Activated CD4-positive, alpha-beta memory T cell treated with anti-CD3 and anti-CD28 coated beads, Interleukin-2, amount 10 ng/mL, durations not matched to agents 7 days and 5 days (primary cell): ENCODE data around the gene OSBPL5. TPM values are rescaled to one million over a fixed set of nuclear protein-coding genes. Genes with fewer than 3 reads are reported as not detected.

Experiments used
- CTCF ChIA-PET: fragments of 350-600 bp; sonication (Branson Sonifier 250); formaldehyde crosslinking; loops from one replicate; lab custom pipeline; 2021; ENCODE audit warnings: antibody characterized with exemption, inconsistent platforms; lab: Charles Lee
- POLR2A ChIA-PET: fragments of 350-600 bp; sonication (Branson Sonifier 250); formaldehyde crosslinking; loops from one replicate; lab custom pipeline; 2021; ENCODE audit warnings: antibody characterized with exemption; lab: Charles Lee
- DNase-seq: peaks from one replicate; pipeline ENCODE4 v3.0.0-alpha.2; 2020
- H3K27ac Mint-ChIP-seq: one replicate; pipeline ENCODE4 v1.8.0; 2021; ENCODE audit warnings: mild to moderate bottlenecking, mixed read lengths
- H3K27me3 Mint-ChIP-seq: one replicate; pipeline ENCODE4 v1.8.0; 2021; ENCODE audit warnings: mixed read lengths
- H3K36me3 Mint-ChIP-seq: one replicate; pipeline ENCODE4 v1.8.0; 2021; ENCODE audit warnings: low read depth, mixed read lengths
- H3K4me1 Mint-ChIP-seq: one replicate; pipeline ENCODE4 v1.8.0; 2021; ENCODE audit warnings: mixed read lengths
- H3K4me3 Mint-ChIP-seq: one replicate; pipeline ENCODE4 v1.8.0; 2021; ENCODE audit warnings: mild to moderate bottlenecking, mixed read lengths
- H3K9me3 Mint-ChIP-seq: one replicate; pipeline ENCODE4 v1.8.0; 2021; ENCODE audit warnings: mixed read lengths
- total RNA-seq, 2 experiments: library from RNA; stranded (reverse); gene quantifications; one replicate each; pipeline ENCODE4 v1.2.3, GENCODE V29; 2021

Gene OSBPL5, protein sequence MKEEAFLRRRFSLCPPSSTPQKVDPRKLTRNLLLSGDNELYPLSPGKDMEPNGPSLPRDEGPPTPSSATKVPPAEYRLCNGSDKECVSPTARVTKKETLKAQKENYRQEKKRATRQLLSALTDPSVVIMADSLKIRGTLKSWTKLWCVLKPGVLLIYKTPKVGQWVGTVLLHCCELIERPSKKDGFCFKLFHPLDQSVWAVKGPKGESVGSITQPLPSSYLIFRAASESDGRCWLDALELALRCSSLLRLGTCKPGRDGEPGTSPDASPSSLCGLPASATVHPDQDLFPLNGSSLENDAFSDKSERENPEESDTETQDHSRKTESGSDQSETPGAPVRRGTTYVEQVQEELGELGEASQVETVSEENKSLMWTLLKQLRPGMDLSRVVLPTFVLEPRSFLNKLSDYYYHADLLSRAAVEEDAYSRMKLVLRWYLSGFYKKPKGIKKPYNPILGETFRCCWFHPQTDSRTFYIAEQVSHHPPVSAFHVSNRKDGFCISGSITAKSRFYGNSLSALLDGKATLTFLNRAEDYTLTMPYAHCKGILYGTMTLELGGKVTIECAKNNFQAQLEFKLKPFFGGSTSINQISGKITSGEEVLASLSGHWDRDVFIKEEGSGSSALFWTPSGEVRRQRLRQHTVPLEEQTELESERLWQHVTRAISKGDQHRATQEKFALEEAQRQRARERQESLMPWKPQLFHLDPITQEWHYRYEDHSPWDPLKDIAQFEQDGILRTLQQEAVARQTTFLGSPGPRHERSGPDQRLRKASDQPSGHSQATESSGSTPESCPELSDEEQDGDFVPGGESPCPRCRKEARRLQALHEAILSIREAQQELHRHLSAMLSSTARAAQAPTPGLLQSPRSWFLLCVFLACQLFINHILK
- 1 to 10 TPM; 1.6 to 1.7 TPM for total RNA-seq

DNA sequence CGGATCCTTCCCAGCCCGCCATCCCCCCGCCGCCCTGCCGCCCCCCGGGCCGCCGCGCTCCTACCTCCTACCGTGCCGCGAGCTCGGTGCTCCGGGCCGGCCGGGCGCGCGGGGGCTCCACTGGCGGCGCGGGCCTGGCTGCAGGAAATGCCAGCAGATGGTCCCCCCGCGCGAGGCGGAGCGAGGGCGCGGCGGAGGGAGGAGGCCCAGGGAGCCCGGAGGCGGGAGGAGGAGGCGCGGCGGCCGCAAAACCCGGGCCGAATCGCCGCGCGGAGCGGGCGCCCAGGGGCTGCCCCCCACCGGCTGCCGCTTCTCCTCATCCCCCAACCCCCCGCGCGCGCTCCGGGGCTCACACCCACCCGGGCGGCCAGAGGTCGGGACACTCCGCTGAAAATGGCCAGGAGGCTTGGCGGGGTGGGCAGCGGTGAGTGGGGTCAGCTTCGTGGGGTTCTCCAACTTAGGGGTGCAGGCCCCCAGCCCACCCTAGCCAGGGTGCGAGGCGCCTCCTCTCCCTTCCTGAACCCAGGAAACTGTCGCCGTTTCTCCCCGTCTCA, at the start of gene OSBPL5:
Gene OSBPL5, minus strand, starts transcription at position 159 of the 554 bp plus-strand sequence. CDS start 36,162 bp downstream, outside the sequence.
- H3K4me1 Mint-ChIP-seq = peaks cover 11% of the 10 kb centered on the region
- H3K27me3 Mint-ChIP-seq = peaks cover 53% of the 10 kb centered on the region
- no peaks in the 10 kb centered on the region for H3K36me3 Mint-ChIP-seq
- peak within 1 kb of the TSS; percentile 35 for H3K4me3 Mint-ChIP-seq
- ChIA-PET CTCF (no interaction called here), POLR2A (no interaction called here)
- H3K27ac Mint-ChIP-seq = no peak within 1 kb of the TSS
- H3K9me3 Mint-ChIP-seq = no peaks in the 10 kb centered on the region
- DNase-seq = peak; percentile 46

GRCh38 chr11:3214420-3214699, 49.2 kb upstream of the OSBPL5 start:
- Mint-ChIP-seq H3K4me3 (no peak overlapping the region), H3K27ac (no peak overlapping the region), H3K36me3 (no peaks in the 10 kb centered on the region), H3K4me1 (peaks cover 5% of the 10 kb centered on the region), H3K27me3 (peaks cover 10% of the 10 kb centered on the region), H3K9me3 (no peaks in the 10 kb centered on the region)
- ChIA-PET POLR2A (no interaction called here), CTCF (no interaction called here)
- no peak for DNase-seq

DNA sequence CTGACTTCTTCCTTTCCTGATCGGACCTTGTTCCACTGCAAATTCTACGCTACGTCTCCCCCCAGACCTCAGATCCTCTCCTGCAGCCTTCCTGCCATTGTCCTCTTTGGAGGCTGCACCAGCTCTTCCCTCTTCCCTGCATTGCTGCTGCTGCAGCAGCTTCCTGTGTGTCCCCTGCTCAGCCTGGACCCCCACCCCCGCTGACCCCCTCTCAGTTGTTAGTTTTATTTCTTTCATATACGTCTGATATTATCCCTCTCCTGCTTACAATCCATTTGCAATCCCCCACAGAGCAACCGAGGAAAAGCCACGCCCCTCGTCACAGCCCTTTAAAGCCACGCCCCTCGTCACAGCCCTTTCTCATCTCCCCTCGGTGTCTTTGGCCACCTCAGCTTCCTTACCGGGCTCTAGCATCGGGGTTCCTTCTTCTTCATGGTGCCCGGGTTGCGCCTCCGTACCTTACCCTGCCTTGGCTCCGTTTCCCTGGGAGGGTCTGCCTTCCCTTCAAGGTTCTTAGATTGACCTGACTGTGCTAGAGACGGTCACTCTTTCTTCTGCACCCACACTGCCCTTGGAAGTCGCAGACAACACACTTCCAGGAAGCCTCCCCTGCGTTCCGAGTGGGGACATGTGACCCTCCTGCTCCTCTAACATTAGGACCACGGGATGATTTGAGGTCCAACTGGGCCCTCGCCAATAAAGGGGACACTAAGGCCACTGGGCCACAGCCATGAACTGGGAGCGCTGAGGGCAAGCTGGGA, 48.7 kb upstream of the OSBPL5 start:
- no peak for DNase-seq
- CTCF ChIA-PET = no interaction called here
- Mint-ChIP-seq H3K36me3 (no peaks in the 10 kb centered on the region), H3K9me3 (no peaks in the 10 kb centered on the region), H3K27ac (no peak overlapping the region), H3K4me1 (peaks cover 5% of the 10 kb centered on the region), H3K27me3 (peaks cover 10% of the 10 kb centered on the region), H3K4me3 (no peak overlapping the region)
- POLR2A ChIA-PET = no interaction called here

GRCh38 chr11:3208272-3208671, 43.2 kb upstream of the OSBPL5 start:
- ChIA-PET POLR2A (no interaction called here), CTCF (no interaction called here)
- H3K27ac Mint-ChIP-seq = no peak overlapping the region
- H3K36me3 Mint-ChIP-seq = no peaks in the 10 kb centered on the region
- H3K27me3 Mint-ChIP-seq = peaks cover 11% of the 10 kb centered on the region
- no peaks in the 10 kb centered on the region for H3K9me3 Mint-ChIP-seq
- no peak overlapping the region for H3K4me3 Mint-ChIP-seq
- H3K4me1 Mint-ChIP-seq = no peaks in the 10 kb centered on the region
- DNase-seq = no peak

GRCh38 chr11:3207526-3208189, 42.5 kb upstream of the OSBPL5 start:
- Mint-ChIP-seq H3K4me3 (no peak overlapping the region), H3K36me3 (no peaks in the 10 kb centered on the region), H3K27ac (no peak overlapping the region), H3K27me3 (peaks cover 12% of the 10 kb centered on the region), H3K4me1 (no peaks in the 10 kb centered on the region), H3K9me3 (no peaks in the 10 kb centered on the region)
- DNase-seq = no peak
- ChIA-PET CTCF (no interaction called here), POLR2A (no interaction called here)

DNA sequence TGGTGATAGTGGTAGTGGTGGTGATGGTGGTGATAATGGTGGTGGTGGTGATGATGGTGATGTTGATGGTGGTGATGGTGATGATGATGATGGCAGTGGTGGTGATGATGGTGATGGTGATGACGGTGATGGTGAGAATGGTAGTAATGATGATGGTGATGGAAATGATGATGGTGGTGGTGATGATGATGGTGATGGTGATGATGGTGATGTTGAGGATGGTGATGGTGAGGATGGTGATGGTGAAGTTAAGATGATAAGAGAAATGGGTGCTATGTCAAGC, 41.8 kb upstream of the OSBPL5 start:
- ChIA-PET CTCF (no interaction called here), POLR2A (no interaction called here)
- Mint-ChIP-seq H3K36me3 (no peaks in the 10 kb centered on the region), H3K27ac (no peak overlapping the region), H3K4me3 (no peak overlapping the region), H3K4me1 (no peaks in the 10 kb centered on the region), H3K27me3 (peaks cover 12% of the 10 kb centered on the region), H3K9me3 (no peaks in the 10 kb centered on the region)
- DNase-seq = no peak

DNA sequence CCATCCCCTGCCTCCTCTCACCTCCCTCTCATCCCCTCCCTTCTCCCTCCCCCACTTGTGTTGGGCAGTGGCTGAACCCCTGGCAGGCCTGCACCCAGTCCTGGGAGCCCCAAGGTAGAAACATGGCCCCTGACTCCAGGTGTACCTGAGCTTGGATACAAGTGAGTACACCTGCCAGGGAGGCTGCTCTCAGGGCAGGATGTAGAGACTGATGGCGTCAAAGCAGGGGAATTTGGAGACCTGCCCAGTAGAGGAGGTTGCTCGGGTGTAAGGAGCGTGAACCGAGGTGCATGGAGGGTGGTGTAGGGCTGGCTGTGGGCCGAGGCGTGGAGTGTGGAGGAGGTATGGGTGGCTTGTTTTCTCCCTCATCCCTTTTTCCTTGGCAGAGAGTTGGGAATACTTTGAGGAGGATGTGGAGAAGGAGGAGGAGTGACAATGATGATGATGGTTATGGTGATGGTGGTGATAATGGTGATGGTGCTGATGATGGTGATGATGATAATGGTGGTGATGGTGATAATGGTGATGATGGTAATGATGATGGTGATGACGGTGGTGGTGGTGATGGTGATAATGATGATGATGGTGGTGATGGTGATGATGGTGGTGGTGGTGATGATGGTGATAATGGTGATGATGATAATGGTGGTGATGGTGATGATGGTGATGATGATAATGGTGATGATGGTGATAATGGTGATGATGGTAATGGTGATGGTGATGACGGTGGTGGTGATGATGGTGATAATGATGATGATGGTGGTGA, 41.2 kb upstream of the OSBPL5 start:
- no peak overlapping the region for H3K27ac Mint-ChIP-seq
- H3K4me3 Mint-ChIP-seq = no peak overlapping the region
- POLR2A ChIA-PET = no interaction called here
- H3K9me3 Mint-ChIP-seq = no peaks in the 10 kb centered on the region
- H3K27me3 Mint-ChIP-seq = peaks cover 7% of the 10 kb centered on the region
- DNase-seq = no peak
- CTCF ChIA-PET = no interaction called here
- H3K4me1 Mint-ChIP-seq = no peaks in the 10 kb centered on the region
- H3K36me3 Mint-ChIP-seq = no peaks in the 10 kb centered on the region

GRCh38 chr11:3205261-3206155, 40.4 kb upstream of the OSBPL5 start:
- Mint-ChIP-seq H3K4me3 (no peak overlapping the region), H3K27ac (no peak overlapping the region), H3K27me3 (peaks cover 6% of the 10 kb centered on the region), H3K4me1 (no peaks in the 10 kb centered on the region), H3K9me3 (no peaks in the 10 kb centered on the region), H3K36me3 (no peaks in the 10 kb centered on the region)
- DNase-seq = no peak
- ChIA-PET CTCF (no interaction called here), POLR2A (no interaction called here)

GRCh38 chr11:3204141-3205015, 39.3 kb upstream of the OSBPL5 start:
- H3K36me3 Mint-ChIP-seq = no peaks in the 10 kb centered on the region
- ChIA-PET CTCF (no interaction called here), POLR2A (no interaction called here)

DNA sequence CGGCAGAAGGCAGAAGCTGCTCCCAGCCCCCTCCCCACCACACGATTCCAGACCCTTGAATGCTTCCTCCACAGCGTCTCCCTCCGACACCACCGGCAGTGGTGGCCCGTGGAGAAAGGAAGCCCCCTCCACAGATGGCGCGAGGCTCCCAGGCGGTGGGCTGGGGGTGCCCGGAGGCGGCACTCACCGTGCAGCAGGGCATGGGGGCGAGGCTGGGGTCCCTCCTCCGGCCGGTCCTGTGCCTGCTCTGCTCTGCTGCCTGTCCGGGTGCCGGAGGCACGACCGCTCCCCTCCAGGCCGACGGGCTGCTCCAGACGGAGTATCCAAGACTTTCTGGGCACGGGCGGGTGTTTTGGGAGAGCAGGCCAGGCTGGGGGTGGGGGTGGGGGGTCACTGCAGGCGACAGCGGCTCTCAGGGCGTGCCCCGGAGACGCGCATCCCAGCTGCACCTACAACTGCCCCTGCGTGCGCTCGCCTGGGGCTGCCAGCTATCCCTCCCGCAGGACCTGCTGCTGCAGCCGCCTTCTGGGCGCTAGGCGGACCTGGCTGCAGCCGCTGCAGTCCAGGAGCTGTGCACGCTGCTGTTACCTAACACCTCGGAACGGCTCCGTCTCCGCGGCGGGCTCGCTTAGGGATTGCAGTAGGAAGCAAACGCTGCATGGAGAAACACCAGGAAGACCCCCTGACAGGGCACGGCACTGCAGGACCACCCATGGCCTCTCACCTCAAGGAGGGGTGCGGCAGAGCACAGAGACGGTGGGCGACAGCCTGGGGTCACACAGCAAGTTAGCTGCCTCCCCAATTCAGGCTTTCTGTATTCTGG, 38.3 kb upstream of the OSBPL5 start:
- Mint-ChIP-seq H3K27ac (no peak overlapping the region), H3K9me3 (no peaks in the 10 kb centered on the region), H3K4me1 (no peaks in the 10 kb centered on the region), H3K4me3 (no peak overlapping the region), H3K27me3 (peaks cover 6% of the 10 kb centered on the region), H3K36me3 (no peaks in the 10 kb centered on the region)
- ChIA-PET POLR2A (no interaction called here), CTCF (no interaction called here)
- DNase-seq = no peak

More at GRCh38 chr11:3204141-3205015, 39.3 kb upstream of the OSBPL5 start:
- Mint-ChIP-seq H3K27ac (no peak overlapping the region), H3K9me3 (no peaks in the 10 kb centered on the region), H3K27me3 (peaks cover 6% of the 10 kb centered on the region), H3K4me3 (no peak overlapping the region), H3K4me1 (no peaks in the 10 kb centered on the region)
- no peak for DNase-seq
